Glutamatergic neuron (in vitro differentiated cells): Measurements from ENCODE around the gene TLCD5. TPM values are rescaled to one million over a fixed set of nuclear protein-coding genes. Genes with fewer than 3 reads are reported as not detected.

ENCODE experiments used
- DNase-seq: peaks from one replicate; pipeline ENCODE4 v3.0.0; 2022
- H3K27ac Mint-ChIP-seq: one replicate; pipeline ENCODE4 v1.8.0; 2020; ENCODE audit warnings: mild to moderate bottlenecking, mixed read lengths, inconsistent platforms; ENCODE audit not compliant: unreplicated experiment
- H3K27me3 Mint-ChIP-seq: one replicate; pipeline ENCODE4 v1.8.0; 2020; ENCODE audit warnings: mild to moderate bottlenecking, moderate library complexity, mixed read lengths, inconsistent platforms; ENCODE audit not compliant: unreplicated experiment
- H3K36me3 Mint-ChIP-seq: one replicate; pipeline ENCODE4 v1.8.0; 2020; ENCODE audit warnings: mild to moderate bottlenecking, mixed read lengths, inconsistent platforms; ENCODE audit not compliant: unreplicated experiment
- H3K4me1 Mint-ChIP-seq: one replicate; pipeline ENCODE4 v1.8.0; 2020; ENCODE audit warnings: mild to moderate bottlenecking, low read depth, mixed read lengths, inconsistent platforms; ENCODE audit not compliant: unreplicated experiment
- H3K4me3 Mint-ChIP-seq: one replicate; pipeline ENCODE4 v1.8.0; 2020; ENCODE audit warnings: mild to moderate bottlenecking, mixed read lengths, inconsistent platforms; ENCODE audit not compliant: unreplicated experiment
- H3K9me3 Mint-ChIP-seq: one replicate; pipeline ENCODE4 v1.8.0; 2020; ENCODE audit warnings: mild to moderate bottlenecking, moderate library complexity, mixed read lengths, inconsistent platforms; ENCODE audit not compliant: unreplicated experiment
- CTCF ChIP-seq: fragments of 200-600 bp; sonication (generic); IDR thresholded peaks from one replicate; pipeline ENCODE4 v1.5.0; 2021; ENCODE audit not compliant: partially characterized antibody, unreplicated experiment
- total RNA-seq: library from RNA; stranded (reverse); fragmentation: NEBNext Ultra II Directional; extraction: Animal tissue kit (Norgen Biotek cat#: 25700); gene quantifications from one replicate; pipeline ENCODE4 v1.2.1, GENCODE V29; 2021; ENCODE audit not compliant: unreplicated experiment

TLCD5 gene
- total RNA-seq, 1 donor from 2014 or later, result 15.8 TPM

DNA sequence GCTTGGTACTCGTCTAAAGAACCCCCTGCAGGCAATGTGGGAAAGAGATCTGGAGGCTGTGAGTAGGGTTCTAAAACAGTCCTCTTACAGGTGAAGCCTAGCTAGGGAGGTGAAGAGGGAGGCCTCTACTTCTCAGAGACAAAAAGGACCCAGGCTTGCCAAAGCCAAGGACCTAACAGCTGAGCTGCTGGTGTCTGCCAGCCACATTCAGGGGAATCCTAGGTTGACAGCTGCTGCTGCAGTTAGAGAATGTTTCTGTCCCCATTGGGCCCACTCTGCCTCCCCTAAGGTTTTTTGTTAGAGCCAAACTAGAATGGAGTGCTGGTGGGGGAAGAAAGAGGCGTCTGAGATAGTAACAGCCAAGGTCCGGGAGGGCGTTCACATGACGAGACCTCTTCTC lies 26.6 kb upstream of the TLCD5 start:
- H3K4me1 Mint-ChIP-seq, result no peaks in the 10 kb centered on the region
- no peak overlapping the region for H3K27ac Mint-ChIP-seq
- TF ChIP-seq CTCF, result no peak
- H3K27me3 Mint-ChIP-seq, result no peaks in the 10 kb centered on the region
- no peaks in the 10 kb centered on the region for H3K9me3 Mint-ChIP-seq
- DNase-seq, result no peak
- no peak overlapping the region for H3K4me3 Mint-ChIP-seq
- H3K36me3 Mint-ChIP-seq, result no peaks in the 10 kb centered on the region

GRCh38 chr11:120302001-120302805 lies 22.9 kb upstream of the TLCD5 start:
- Mint-ChIP-seq H3K27ac (no peak overlapping the region), H3K27me3 (no peaks in the 10 kb centered on the region), H3K4me1 (peaks cover 5% of the 10 kb centered on the region), H3K36me3 (no peaks in the 10 kb centered on the region), H3K9me3 (no peaks in the 10 kb centered on the region), H3K4me3 (no peak overlapping the region)
- TF ChIP-seq CTCF, result no peak
- no peak for DNase-seq

DNA sequence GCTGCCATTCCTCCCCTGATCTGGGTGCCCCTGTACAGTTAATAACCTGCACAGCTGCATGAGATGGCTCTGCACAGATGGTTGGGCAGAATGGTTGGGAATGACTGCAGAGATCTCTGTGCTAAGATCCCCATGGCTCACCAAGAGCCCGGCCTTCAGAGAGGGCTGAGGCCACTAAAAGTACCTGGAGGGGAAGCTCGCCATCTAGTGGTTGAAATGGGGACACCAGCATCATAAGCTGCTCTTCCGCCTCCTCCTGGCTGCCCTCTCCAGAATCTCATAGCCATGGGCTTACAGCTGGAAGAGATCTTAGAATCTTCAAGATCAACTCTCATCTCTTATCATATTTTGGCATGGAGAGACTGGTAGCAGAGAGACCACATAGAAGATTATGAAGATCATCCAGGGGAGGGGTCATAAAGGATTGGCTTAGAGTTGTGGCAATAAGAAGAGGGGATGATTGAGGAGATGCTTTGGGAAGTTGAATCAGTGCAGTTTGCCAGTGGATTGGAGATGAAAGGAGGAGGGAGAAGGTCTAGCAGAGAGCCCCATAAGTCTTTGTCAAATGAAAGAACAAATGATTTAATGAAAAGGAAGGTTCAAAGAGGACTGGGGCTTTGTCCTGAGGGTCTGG lies 22.0 kb upstream of the TLCD5 start:
- no peaks in the 10 kb centered on the region for H3K36me3 Mint-ChIP-seq

GRCh38 chr11:120304526-120304925 lies 20.6 kb upstream of the TLCD5 start:
- H3K9me3 Mint-ChIP-seq, result no peaks in the 10 kb centered on the region
- no peaks in the 10 kb centered on the region for H3K36me3 Mint-ChIP-seq
- H3K27ac Mint-ChIP-seq, result no peak overlapping the region
- H3K4me1 Mint-ChIP-seq, result peaks cover 5% of the 10 kb centered on the region
- no peak for TF ChIP-seq CTCF
- H3K4me3 Mint-ChIP-seq, result no peak overlapping the region
- peaks cover 2% of the 10 kb centered on the region for H3K27me3 Mint-ChIP-seq
- DNase-seq, result no peak

More for the DNA sequence above, 22.0 kb upstream of the TLCD5 start:
- peak; percentile 75 for DNase-seq
- Mint-ChIP-seq H3K27ac (no peak overlapping the region), H3K4me1 (peaks cover 5% of the 10 kb centered on the region), H3K4me3 (no peak overlapping the region), H3K27me3 (no peaks in the 10 kb centered on the region), H3K9me3 (no peaks in the 10 kb centered on the region)
- TF ChIP-seq CTCF, result peak; percentile 87

- H3K27ac Mint-ChIP-seq, result no peak overlapping the region
- no peaks in the 10 kb centered on the region for H3K36me3 Mint-ChIP-seq
- H3K4me1 Mint-ChIP-seq, result peaks cover 5% of the 10 kb centered on the region
- no peak for TF ChIP-seq CTCF
- no peak for DNase-seq
- no peaks in the 10 kb centered on the region for H3K9me3 Mint-ChIP-seq
- H3K27me3 Mint-ChIP-seq, result peaks cover 2% of the 10 kb centered on the region
- no peak overlapping the region for H3K4me3 Mint-ChIP-seq
These were observed 19.8 kb upstream of the TLCD5 start for GRCh38 chr11:120305286-120305685.
